AG04450 (cell line): ENCODE data around the gene ZCCHC7. TPM values are rescaled to one million over a fixed set of nuclear protein-coding genes. Genes with fewer than 3 reads are reported as not detected.
"Not testable (repeated sequence)": the region's sequence is repeated elsewhere in the genome, so short reads cannot be mapped to it uniquely, and the experiment has no call there.

Experiments used
- CTCF ChIA-PET: fragments of 300-600, 350-600 bp; formaldehyde crosslinking; extraction: SDS; loops from one replicate; lab custom pipeline; 2022; ENCODE audit warnings: antibody characterized with exemption, inconsistent platforms; lab: Charles Lee
- POLR2A ChIA-PET: fragments of 350-600 bp; formaldehyde crosslinking; extraction: SDS; loops from one replicate; lab custom pipeline; 2021; ENCODE audit warnings: antibody characterized with exemption, inconsistent platforms; lab: Yijun Ruan, JAX
- DNase-seq: peaks from one replicate; pipeline ENCODE4 v3.0.0-alpha.2; 2011; ENCODE audit warnings: low read depth, low spot score
- H3K27ac ChIP-seq: one replicate; pipeline ENCODE4 v1.5.1; 2012; ENCODE audit warnings: low read depth, low read length, control low read depth
- H3K27me3 ChIP-seq: one replicate; pipeline ENCODE4 v1.6.0; 2012; ENCODE audit warnings: low read length; ENCODE audit not compliant: control insufficient read depth, insufficient read depth
- H3K4me3 ChIP-seq: 2 replicates; pipeline ENCODE4 v1.5.1; 2011; ENCODE audit warnings: mild to moderate bottlenecking, low read depth, low read length, control low read depth
- H3K9me3 ChIP-seq: 2 replicates; pipeline ENCODE4 v1.5.1; 2012; ENCODE audit warnings: low read length; ENCODE audit not compliant: control insufficient read depth, insufficient read depth
- CTCF ChIP-seq: IDR thresholded peaks from 2 replicates; pipeline ENCODE4 v1.5.1; 2011; ENCODE audit warnings: low read depth, low read length, control low read depth, inconsistent platforms
- polyA plus RNA-seq: library from polyadenylated mRNA; depleted of rRNA; stranded (reverse); fragments of >200 nt; gene quantifications from 2 replicates; pipeline ENCODE4 v1.2.3, GENCODE V29; 2011

Gene ZCCHC7
- polyA plus RNA-seq, 1 experiment = 21.6 TPM

DNA sequence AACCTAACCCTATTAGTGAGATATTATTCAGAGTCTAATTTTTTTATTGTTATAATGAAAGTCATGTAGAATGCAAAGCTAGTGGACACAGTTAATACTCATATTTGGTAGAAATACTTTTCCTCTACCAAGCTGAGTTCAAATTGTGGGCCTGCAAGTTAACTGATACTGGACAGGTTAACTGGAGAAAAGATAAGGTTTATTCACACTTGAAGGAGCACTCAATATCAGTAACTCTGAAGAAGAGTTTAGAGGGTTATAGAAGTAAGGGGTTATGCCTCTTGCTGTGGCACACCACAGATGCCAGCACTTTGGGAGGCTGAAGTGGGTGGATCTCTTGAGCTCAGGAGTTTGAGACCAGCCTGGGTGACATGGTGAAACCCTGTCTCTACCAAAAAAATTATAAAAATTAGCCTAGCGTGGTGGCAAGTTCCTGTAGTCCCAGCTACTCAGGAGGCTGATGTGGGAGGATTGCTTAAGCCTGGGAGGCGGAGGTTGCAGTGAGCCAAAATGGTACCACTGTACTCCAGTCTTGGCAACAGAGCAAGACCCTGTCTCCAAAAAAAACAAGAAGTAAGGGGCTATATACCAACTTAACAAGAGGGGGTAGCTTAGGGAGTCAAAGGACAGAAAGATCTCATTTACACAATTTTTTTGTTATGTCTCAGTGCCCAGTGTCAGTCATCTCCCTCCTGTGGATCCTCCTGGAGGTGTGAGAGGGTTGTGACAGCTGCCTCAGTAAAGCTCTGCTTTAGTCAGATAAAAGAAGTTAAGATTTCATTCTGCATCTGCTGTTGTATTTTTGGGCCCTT is 180.9 kb downstream of the ZCCHC7 start:
- TF ChIP-seq CTCF = no peak
- ChIA-PET CTCF (interaction anchor here (0.9 kb wide), 1 partner anchor 14 kb away, joined by 3 read pairs; no protein-coding TSS in a partner anchor), POLR2A (no interaction called here)

GRCh38 chr9:37301854-37302172 is 181.4 kb downstream of the ZCCHC7 start:
- DNase-seq = no peak
- no peak for TF ChIP-seq CTCF
- Histone ChIP-seq H3K9me3 (no peaks in the 10 kb centered on the region), H3K4me3 (no peak overlapping the region), H3K27ac (no peak overlapping the region), H3K27me3 (no peaks in the 10 kb centered on the region)
- CTCF ChIA-PET = no interaction called here
- POLR2A ChIA-PET = no interaction called here

More for the DNA sequence above, 180.9 kb downstream of the ZCCHC7 start:
- DNase-seq = no peak
- Histone ChIP-seq H3K9me3 (no peaks in the 10 kb centered on the region), H3K27me3 (no peaks in the 10 kb centered on the region), H3K27ac (no peak overlapping the region), H3K4me3 (no peak overlapping the region)

- POLR2A ChIA-PET = no interaction called here
Measured at GRCh38 chr9:37302277-37302676, 181.9 kb downstream of the ZCCHC7 start.

GRCh38 chr9:37303272-37303671 is 182.9 kb downstream of the ZCCHC7 start:
- H3K9me3 ChIP-seq, H3K4me3 ChIP-seq, H3K27me3 ChIP-seq, H3K27ac ChIP-seq, POLR2A ChIA-PET, DNase-seq: not testable (repeated sequence)
- CTCF ChIA-PET = interaction anchor here (0.7 kb wide), 1 partner anchor 1210 kb away, joined by 3 read pairs; no protein-coding TSS in a partner anchor

More at GRCh38 chr9:37302277-37302676, 181.9 kb downstream of the ZCCHC7 start:
- no peak for DNase-seq
- no peaks in the 10 kb centered on the region for H3K9me3 ChIP-seq
- H3K27ac ChIP-seq = no peak overlapping the region
- no peak for TF ChIP-seq CTCF
- H3K4me3 ChIP-seq = no peak overlapping the region
- no peaks in the 10 kb centered on the region for H3K27me3 ChIP-seq
- CTCF ChIA-PET = no interaction called here

GRCh38 chr9:37309136-37309535 is 188.8 kb downstream of the ZCCHC7 start:
- Histone ChIP-seq H3K9me3 (no peaks in the 10 kb centered on the region), H3K27me3 (no peaks in the 10 kb centered on the region), H3K27ac (no peak overlapping the region), H3K4me3 (no peak overlapping the region)
- DNase-seq = no peak
- peak; percentile 38; the same call in 1 of the 2 replicates for TF ChIP-seq CTCF
- CTCF ChIA-PET = interaction anchor here (0.8 kb wide), 1 partner anchor 62 kb away, joined by 3 read pairs; no protein-coding TSS in a partner anchor
- POLR2A ChIA-PET = no interaction called here
